Esophagus muscularis mucosa (tissue), 3 donors: ENCODE results near the gene CARM1.

Source experiments
- POLR2A ChIP-seq: fragments of 450-650 bp; IDR thresholded peaks from one replicate; pipeline ENCODE4 v1.6.1; 2017; ENCODE audit warnings: antibody characterized with exemption, moderate library complexity, mild to moderate bottlenecking, low read depth
- TF ChIP-seq, protein P1 (sequence below), 3 experiments: fragments of 200-600 bp in 2 of 3; fragments of 450-650 bp in 1 of 3; sonication (generic) in 2 of 3; IDR thresholded peaks; one replicate each; pipeline ENCODE4 v1.5.1; 2017 to 2019; ENCODE audit warnings: antibody characterized with exemption in 3 of 3, mild to moderate bottlenecking in 2 of 3, moderate library complexity in 1 of 3

GRCh38 chr19:10895363-10895762 lies 24.0 kb downstream of the CARM1 start:
- TF ChIP-seq, protein P1, sequence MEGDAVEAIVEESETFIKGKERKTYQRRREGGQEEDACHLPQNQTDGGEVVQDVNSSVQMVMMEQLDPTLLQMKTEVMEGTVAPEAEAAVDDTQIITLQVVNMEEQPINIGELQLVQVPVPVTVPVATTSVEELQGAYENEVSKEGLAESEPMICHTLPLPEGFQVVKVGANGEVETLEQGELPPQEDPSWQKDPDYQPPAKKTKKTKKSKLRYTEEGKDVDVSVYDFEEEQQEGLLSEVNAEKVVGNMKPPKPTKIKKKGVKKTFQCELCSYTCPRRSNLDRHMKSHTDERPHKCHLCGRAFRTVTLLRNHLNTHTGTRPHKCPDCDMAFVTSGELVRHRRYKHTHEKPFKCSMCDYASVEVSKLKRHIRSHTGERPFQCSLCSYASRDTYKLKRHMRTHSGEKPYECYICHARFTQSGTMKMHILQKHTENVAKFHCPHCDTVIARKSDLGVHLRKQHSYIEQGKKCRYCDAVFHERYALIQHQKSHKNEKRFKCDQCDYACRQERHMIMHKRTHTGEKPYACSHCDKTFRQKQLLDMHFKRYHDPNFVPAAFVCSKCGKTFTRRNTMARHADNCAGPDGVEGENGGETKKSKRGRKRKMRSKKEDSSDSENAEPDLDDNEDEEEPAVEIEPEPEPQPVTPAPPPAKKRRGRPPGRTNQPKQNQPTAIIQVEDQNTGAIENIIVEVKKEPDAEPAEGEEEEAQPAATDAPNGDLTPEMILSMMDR (IDR thresholded peaks at IDR 0.05) = no peak
- TF ChIP-seq POLR2A = no peak
